GM12878 (cell line): Measurements from ENCODE around the gene DNAJA1. TPM values are rescaled to one million over a fixed set of nuclear protein-coding genes. Genes with fewer than 3 reads are reported as not detected.

Experiments used
- polyA plus RNA-seq, 11 experiments: library from polyadenylated mRNA; depleted of rRNA in 4 of 11; unstranded in 6 of 11; stranded (reverse) in 5 of 11; fragments of >200 nt; fragmentation: Nextera tagmentation in 4 of 11; fragmentation: Illumina TruSeq in 1 of 11; extraction: Ambion mirVana in 4 of 11; extraction: Trizol in 1 of 11; gene quantifications; 1 replicate in 1 of 11; 2 replicates in 10 of 11; pipeline versions ENCODE4 v1.2.1 to v1.2.3, GENCODE V29; 2011 to 2016; ENCODE audit warnings: inconsistent platforms in 2 of 11, missing spikeins in 2 of 11, low read depth in 1 of 11
- total RNA-seq, 4 experiments: library from RNA; depleted of rRNA in 3 of 4; stranded (reverse); fragments of >200 nt in 3 of 4; fragmentation: Illumina TruSeq in 1 of 4; extraction: Trizol in 1 of 4; gene quantifications; 2 replicates each; pipeline versions ENCODE4 v1.2.1 to v1.2.3, GENCODE V29; 2013 to 2021

Gene DNAJA1
- total and polyA plus RNA-seq, 10 of the 15 experiments (the other 5 are each of a cell fraction or from before 2014, with no cell fraction given): 69.7 to 206 (median 146) TPM

Other genes starting within 250 kb of the DNAJA1 start
- gene TMEM215, start 241.7 kb upstream of the DNAJA1 start, total RNA-seq (2014; rRNA removed): not detected in 2 replicates
- not detected in 2 replicates for gene TMEM215, start 241.7 kb upstream of the DNAJA1 start, total RNA-seq (2014; rRNA removed; fragmentation: Illumina TruSeq; extraction: Trizol)
- gene TMEM215, start 241.7 kb upstream of the DNAJA1 start, total RNA-seq (2021): not detected in 2 replicates
- not detected in 2 replicates for gene TMEM215, start 241.7 kb upstream of the DNAJA1 start, polyA plus RNA-seq (2011; rRNA removed)
- gene TMEM215, start 241.7 kb upstream of the DNAJA1 start, polyA plus RNA-seq (2014; fragmentation: Illumina TruSeq; extraction: Trizol): not detected in 2 replicates
- gene TMEM215, start 241.7 kb upstream of the DNAJA1 start, polyA plus RNA-seq (2014; fragmentation: Nextera tagmentation; extraction: Ambion mirVana): not detected
- not detected in 2 replicates for gene TMEM215, start 241.7 kb upstream of the DNAJA1 start, polyA plus RNA-seq (2014; rRNA removed)
- gene TMEM215, start 241.7 kb upstream of the DNAJA1 start, polyA plus RNA-seq (2016; fragmentation: Nextera tagmentation; extraction: Ambion mirVana): not detected
- gene APTX, start 23.6 kb upstream of the DNAJA1 start, total RNA-seq (2014; rRNA removed): 45.1 and 51.6 TPM in 2 replicates
- 50.6 and 54.9 TPM in 2 replicates for gene APTX, start 23.6 kb upstream of the DNAJA1 start, total RNA-seq (2014; rRNA removed; fragmentation: Illumina TruSeq; extraction: Trizol)
- 37.7 and 40.9 TPM in 2 replicates for gene APTX, start 23.6 kb upstream of the DNAJA1 start, total RNA-seq (2021)
- gene APTX, start 23.6 kb upstream of the DNAJA1 start, polyA plus RNA-seq (2011; rRNA removed): 56.6 and 70.7 TPM in 2 replicates
- 58.3 and 70.1 TPM in 2 replicates for gene APTX, start 23.6 kb upstream of the DNAJA1 start, polyA plus RNA-seq (2014; fragmentation: Illumina TruSeq; extraction: Trizol)
- 10 to 100 TPM; 73.9 to 74.8 TPM for gene APTX, start 23.6 kb upstream of the DNAJA1 start, polyA plus RNA-seq (2014; fragmentation: Nextera tagmentation; extraction: Ambion mirVana)
- gene APTX, start 23.6 kb upstream of the DNAJA1 start, polyA plus RNA-seq (2014; rRNA removed): 44.8 and 54.1 TPM in 2 replicates
- gene APTX, start 23.6 kb upstream of the DNAJA1 start, polyA plus RNA-seq (2016; fragmentation: Nextera tagmentation; extraction: Ambion mirVana): 10 to 100 TPM; 81.7 to 87.0 TPM
- 22.8 and 26.6 TPM in 2 replicates for gene SMU1, start 51.4 kb downstream of the DNAJA1 start, total RNA-seq (2014; rRNA removed)
- 33.4 and 34.6 TPM in 2 replicates for gene SMU1, start 51.4 kb downstream of the DNAJA1 start, total RNA-seq (2014; rRNA removed; fragmentation: Illumina TruSeq; extraction: Trizol)
- 19.7 and 20.4 TPM in 2 replicates for gene SMU1, start 51.4 kb downstream of the DNAJA1 start, total RNA-seq (2021)
- gene SMU1, start 51.4 kb downstream of the DNAJA1 start, polyA plus RNA-seq (2011; rRNA removed): 21.1 and 27.5 TPM in 2 replicates
- gene SMU1, start 51.4 kb downstream of the DNAJA1 start, polyA plus RNA-seq (2014; fragmentation: Illumina TruSeq; extraction: Trizol): 22.2 and 26.0 TPM in 2 replicates
- gene SMU1, start 51.4 kb downstream of the DNAJA1 start, polyA plus RNA-seq (2014; fragmentation: Nextera tagmentation; extraction: Ambion mirVana): 10 to 100 TPM; 18.5 to 20.7 TPM
- 16.5 and 20.0 TPM in 2 replicates for gene SMU1, start 51.4 kb downstream of the DNAJA1 start, polyA plus RNA-seq (2014; rRNA removed)
- 10 to 100 TPM; 20.2 to 22.0 TPM for gene SMU1, start 51.4 kb downstream of the DNAJA1 start, polyA plus RNA-seq (2016; fragmentation: Nextera tagmentation; extraction: Ambion mirVana)
- 23.4 and 24.2 TPM in 2 replicates for gene B4GALT1, start 142.1 kb downstream of the DNAJA1 start, total RNA-seq (2014; rRNA removed)
- 12.7 and 15.3 TPM in 2 replicates for gene B4GALT1, start 142.1 kb downstream of the DNAJA1 start, total RNA-seq (2014; rRNA removed; fragmentation: Illumina TruSeq; extraction: Trizol)
- 77.5 and 79.0 TPM in 2 replicates for gene B4GALT1, start 142.1 kb downstream of the DNAJA1 start, total RNA-seq (2021)
- gene B4GALT1, start 142.1 kb downstream of the DNAJA1 start, polyA plus RNA-seq (2011; rRNA removed): 29.6 and 36.5 TPM in 2 replicates
- 66.7 and 68.8 TPM in 2 replicates for gene B4GALT1, start 142.1 kb downstream of the DNAJA1 start, polyA plus RNA-seq (2014; fragmentation: Illumina TruSeq; extraction: Trizol)
- gene B4GALT1, start 142.1 kb downstream of the DNAJA1 start, polyA plus RNA-seq (2014; fragmentation: Nextera tagmentation; extraction: Ambion mirVana): 10 to 100 TPM; 22.4 to 23.3 TPM
- gene B4GALT1, start 142.1 kb downstream of the DNAJA1 start, polyA plus RNA-seq (2014; rRNA removed): 42.6 and 45.5 TPM in 2 replicates
- 10 to 100 TPM; 50.2 to 50.8 TPM for gene B4GALT1, start 142.1 kb downstream of the DNAJA1 start, polyA plus RNA-seq (2016; fragmentation: Nextera tagmentation; extraction: Ambion mirVana)
- gene SPINK4, start 214.9 kb downstream of the DNAJA1 start, total RNA-seq (2014; rRNA removed): not detected in 2 replicates
- gene SPINK4, start 214.9 kb downstream of the DNAJA1 start, total RNA-seq (2014; rRNA removed; fragmentation: Illumina TruSeq; extraction: Trizol): not detected in 2 replicates
- not detected in 2 replicates for gene SPINK4, start 214.9 kb downstream of the DNAJA1 start, total RNA-seq (2021)
- gene SPINK4, start 214.9 kb downstream of the DNAJA1 start, polyA plus RNA-seq (2011; rRNA removed): not detected in 2 replicates
- not detected in 2 replicates for gene SPINK4, start 214.9 kb downstream of the DNAJA1 start, polyA plus RNA-seq (2014; fragmentation: Illumina TruSeq; extraction: Trizol)
- gene SPINK4, start 214.9 kb downstream of the DNAJA1 start, polyA plus RNA-seq (2014; fragmentation: Nextera tagmentation; extraction: Ambion mirVana): not detected
- not detected in 2 replicates for gene SPINK4, start 214.9 kb downstream of the DNAJA1 start, polyA plus RNA-seq (2014; rRNA removed)
- gene SPINK4, start 214.9 kb downstream of the DNAJA1 start, polyA plus RNA-seq (2016; fragmentation: Nextera tagmentation; extraction: Ambion mirVana): not detected
- 46.3 and 50.0 TPM in 2 replicates for gene BAG1, start 239.4 kb downstream of the DNAJA1 start, total RNA-seq (2014; rRNA removed)
- gene BAG1, start 239.4 kb downstream of the DNAJA1 start, total RNA-seq (2014; rRNA removed; fragmentation: Illumina TruSeq; extraction: Trizol): 67.9 and 72.1 TPM in 2 replicates
- gene BAG1, start 239.4 kb downstream of the DNAJA1 start, total RNA-seq (2021): 120 and 121 TPM in 2 replicates
- gene BAG1, start 239.4 kb downstream of the DNAJA1 start, polyA plus RNA-seq (2011; rRNA removed): 43.9 and 54.3 TPM in 2 replicates
- gene BAG1, start 239.4 kb downstream of the DNAJA1 start, polyA plus RNA-seq (2014; fragmentation: Illumina TruSeq; extraction: Trizol): 60.8 and 65.6 TPM in 2 replicates
- 10 to 100 TPM; 11.6 to 43.8 TPM for gene BAG1, start 239.4 kb downstream of the DNAJA1 start, polyA plus RNA-seq (2014; fragmentation: Nextera tagmentation; extraction: Ambion mirVana)
- 107 and 115 TPM in 2 replicates for gene BAG1, start 239.4 kb downstream of the DNAJA1 start, polyA plus RNA-seq (2014; rRNA removed)
- gene BAG1, start 239.4 kb downstream of the DNAJA1 start, polyA plus RNA-seq (2016; fragmentation: Nextera tagmentation; extraction: Ambion mirVana): 100 to 1,000 TPM; 120 to 135 TPM
- gene CHMP5, start 239.8 kb downstream of the DNAJA1 start, total RNA-seq (2014; rRNA removed): 40.3 and 55.7 TPM in 2 replicates
- 68.7 and 75.7 TPM in 2 replicates for gene CHMP5, start 239.8 kb downstream of the DNAJA1 start, total RNA-seq (2014; rRNA removed; fragmentation: Illumina TruSeq; extraction: Trizol)
- gene CHMP5, start 239.8 kb downstream of the DNAJA1 start, total RNA-seq (2021): 50.6 and 56.7 TPM in 2 replicates
- gene CHMP5, start 239.8 kb downstream of the DNAJA1 start, polyA plus RNA-seq (2011; rRNA removed): 179 and 312 TPM in 2 replicates
- gene CHMP5, start 239.8 kb downstream of the DNAJA1 start, polyA plus RNA-seq (2014; fragmentation: Illumina TruSeq; extraction: Trizol): 79.0 and 91.5 TPM in 2 replicates
- 100 to 1,000 TPM; 121 to 152 TPM for gene CHMP5, start 239.8 kb downstream of the DNAJA1 start, polyA plus RNA-seq (2014; fragmentation: Nextera tagmentation; extraction: Ambion mirVana)
- 41.8 and 65.1 TPM in 2 replicates for gene CHMP5, start 239.8 kb downstream of the DNAJA1 start, polyA plus RNA-seq (2014; rRNA removed)
- gene CHMP5, start 239.8 kb downstream of the DNAJA1 start, polyA plus RNA-seq (2016; fragmentation: Nextera tagmentation; extraction: Ambion mirVana): 10 to 100 TPM; 78.3 to 83.8 TPM